HG02943 (cell line): Measurements from ENCODE around the gene IL21R.
"Not testable (repeated sequence)": the region's sequence is repeated elsewhere in the genome, so short reads cannot be mapped to it uniquely, and the experiment has no call there.

ENCODE experiments used
- ATAC-seq: cut with Tn5 transposase; IDR thresholded peaks from one replicate; pipeline ENCODE4 v1.9.1; 2021; ENCODE audit warnings: mild to moderate bottlenecking, low read depth, moderate library complexity; ENCODE audit not compliant: unreplicated experiment

Gene IL21R

DNA sequence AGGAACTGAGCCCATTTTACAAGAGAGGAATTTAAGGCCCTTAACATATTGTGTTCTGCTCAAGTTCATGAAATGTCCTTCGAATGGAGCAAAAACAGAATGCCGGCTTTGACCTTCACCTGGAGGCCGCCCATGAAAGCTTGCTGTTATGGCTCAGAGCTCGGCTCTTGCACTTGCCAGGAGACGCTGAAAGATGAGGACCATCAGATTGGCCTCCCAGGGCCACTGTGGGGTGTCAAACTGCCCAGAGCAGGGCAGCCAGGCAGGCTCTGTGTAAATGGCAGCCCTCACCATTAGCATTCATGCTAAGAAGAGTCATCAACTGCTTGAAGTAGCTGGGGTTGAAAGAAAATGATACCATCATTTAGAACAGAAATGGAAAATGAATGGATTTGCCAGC lies 39.3 kb downstream of the IL21R start:
- ATAC-seq, result no peak

DNA sequence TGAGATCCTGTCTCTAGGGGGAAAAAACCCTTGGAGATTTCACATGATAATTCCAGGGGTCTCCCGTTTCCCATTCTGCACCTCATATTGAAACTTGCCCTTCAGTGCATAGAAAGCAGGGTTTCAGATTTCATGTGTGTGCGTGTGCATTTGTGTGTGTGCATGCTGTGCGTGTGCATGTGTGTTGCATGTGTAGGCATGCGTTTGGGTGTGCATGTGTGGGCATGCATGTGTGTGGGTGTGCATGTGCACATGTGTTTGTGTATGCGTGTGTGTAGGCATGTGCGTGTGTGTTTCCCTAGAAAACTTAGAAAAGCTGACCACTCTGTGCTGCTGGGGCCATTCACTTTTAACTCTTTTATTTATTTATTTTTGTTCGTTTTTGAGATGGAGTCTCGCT lies 40.0 kb downstream of the IL21R start:
- no peak for ATAC-seq

GRCh38 chr16:27444015-27444414 lies 42.0 kb downstream of the IL21R start:
- ATAC-seq, result no peak

GRCh38 chr16:27444470-27444869 lies 42.5 kb downstream of the IL21R start:
- no peak for ATAC-seq

DNA sequence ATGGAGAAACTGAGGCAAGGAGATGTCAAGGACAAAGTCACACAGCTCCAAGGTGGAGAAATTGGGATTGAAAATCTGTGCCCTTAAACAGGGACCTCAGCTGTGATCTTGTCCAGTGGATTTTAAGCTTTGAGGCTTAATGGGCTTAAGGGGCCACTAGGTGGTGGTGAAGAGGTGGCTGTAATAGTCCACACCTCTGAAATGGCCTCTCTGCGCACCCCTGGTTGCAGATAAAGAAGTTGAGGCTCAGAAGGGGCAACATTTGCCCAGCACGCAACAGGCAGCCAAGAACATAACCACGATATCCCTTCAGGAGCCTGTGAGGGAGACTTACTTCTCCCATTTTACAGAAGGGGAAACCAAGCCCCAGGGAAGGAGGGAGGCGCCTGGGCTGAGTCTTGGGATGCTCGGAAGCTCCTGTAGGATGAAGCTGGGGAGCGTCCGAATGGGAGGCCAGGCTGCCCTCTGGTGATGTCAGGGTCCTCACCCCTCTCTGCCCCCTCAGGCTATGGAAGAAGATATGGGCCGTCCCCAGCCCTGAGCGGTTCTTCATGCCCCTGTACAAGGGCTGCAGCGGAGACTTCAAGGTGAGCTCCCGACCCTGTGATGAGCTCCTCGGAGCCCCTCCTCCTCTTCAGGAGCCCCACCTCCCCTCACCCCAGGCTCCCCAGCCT lies 43.7 kb downstream of the IL21R start:
- ATAC-seq, result no peak

DNA sequence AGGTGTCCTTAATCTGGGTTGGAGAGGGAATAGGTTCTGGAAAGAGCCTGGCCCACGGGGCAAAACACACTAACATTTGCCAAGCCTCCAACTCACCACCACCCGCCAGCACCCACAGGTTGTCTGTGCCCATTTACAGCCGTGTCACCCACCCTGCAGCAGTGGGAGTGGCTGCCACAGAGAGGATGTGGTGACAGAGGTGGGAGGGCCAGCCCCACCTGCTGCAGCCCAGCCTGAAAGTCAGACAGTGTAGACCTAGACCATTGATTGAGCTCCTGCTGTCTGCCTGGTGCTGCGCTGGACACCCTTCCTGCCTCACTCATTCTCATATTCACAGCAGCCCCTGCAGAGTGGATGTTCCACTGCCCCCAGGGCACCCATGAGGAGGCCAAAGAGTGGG lies 44.7 kb downstream of the IL21R start:
- ATAC-seq, result no peak

- no peak for ATAC-seq
These were observed 45.3 kb downstream of the IL21R start for GRCh38 chr16:27447301-27447700.

DNA sequence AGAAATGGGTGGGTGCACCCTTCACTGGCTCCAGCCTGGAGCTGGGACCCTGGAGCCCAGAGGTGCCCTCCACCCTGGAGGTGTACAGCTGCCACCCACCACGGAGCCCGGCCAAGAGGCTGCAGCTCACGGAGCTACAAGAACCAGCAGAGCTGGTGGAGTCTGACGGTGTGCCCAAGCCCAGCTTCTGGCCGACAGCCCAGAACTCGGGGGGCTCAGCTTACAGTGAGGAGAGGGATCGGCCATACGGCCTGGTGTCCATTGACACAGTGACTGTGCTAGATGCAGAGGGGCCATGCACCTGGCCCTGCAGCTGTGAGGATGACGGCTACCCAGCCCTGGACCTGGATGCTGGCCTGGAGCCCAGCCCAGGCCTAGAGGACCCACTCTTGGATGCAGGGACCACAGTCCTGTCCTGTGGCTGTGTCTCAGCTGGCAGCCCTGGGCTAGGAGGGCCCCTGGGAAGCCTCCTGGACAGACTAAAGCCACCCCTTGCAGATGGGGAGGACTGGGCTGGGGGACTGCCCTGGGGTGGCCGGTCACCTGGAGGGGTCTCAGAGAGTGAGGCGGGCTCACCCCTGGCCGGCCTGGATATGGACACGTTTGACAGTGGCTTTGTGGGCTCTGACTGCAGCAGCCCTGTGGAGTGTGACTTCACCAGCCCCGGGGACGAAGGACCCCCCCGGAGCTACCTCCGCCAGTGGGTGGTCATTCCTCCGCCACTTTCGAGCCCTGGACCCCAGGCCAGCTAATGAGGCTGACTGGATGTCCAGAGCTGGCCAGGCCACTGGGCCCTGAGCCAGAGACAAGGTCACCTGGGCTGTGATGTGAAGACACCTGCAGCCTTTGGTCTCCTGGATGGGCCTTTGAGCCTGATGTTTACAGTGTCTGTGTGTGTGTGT lies 46.8 kb downstream of the IL21R start:
- ATAC-seq, result no peak

- ATAC-seq, result no peak
These were observed 47.6 kb downstream of the IL21R start for GRCh38 chr16:27449434-27450195.

- no peak for ATAC-seq
These were observed 48.2 kb downstream of the IL21R start for GRCh38 chr16:27450196-27450549.

DNA sequence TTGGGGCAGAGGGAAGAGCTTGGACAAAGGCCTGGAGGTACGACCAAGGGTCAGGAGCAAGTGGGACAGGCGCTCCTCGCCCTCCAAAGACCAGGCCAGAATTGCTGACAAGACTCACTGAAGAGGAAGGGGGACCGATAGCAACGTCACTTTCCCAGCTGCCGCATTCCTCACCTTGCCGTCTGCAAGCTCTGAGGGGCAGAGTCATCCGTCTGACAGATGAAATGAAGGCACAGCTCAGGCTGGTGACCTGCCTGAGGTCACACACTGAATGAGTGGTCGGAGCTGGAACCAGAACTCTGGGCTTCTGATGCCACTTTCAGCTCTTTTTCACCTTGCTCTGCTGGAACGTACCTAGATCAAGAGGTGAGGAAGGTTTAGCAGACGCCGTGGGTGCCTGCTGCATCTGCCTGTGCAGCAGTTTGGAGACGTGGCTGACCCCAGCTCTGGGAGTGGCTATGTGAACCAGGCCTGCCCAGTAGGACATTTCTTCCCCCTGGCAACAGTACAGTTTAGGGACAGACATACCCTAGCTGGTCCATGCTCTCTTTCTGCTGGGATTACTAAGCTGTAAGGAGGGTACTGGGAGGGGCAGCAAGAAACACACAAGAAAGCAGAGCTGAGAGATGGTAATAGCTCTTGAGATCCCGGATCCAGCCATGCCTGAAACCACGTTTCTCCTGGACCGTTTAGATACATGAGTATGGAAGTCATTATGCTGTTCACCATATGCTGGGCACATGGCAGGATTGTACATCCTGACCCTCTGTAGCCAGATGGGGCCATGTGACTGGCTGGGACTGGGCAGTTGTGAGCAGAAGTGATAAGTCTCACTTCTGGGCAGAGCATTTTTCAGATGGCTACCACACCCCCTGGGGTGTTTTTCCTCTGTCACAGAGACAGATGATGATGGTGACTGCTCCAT lies 50.9 kb downstream of the IL21R start:
- ATAC-seq, result no peak

DNA sequence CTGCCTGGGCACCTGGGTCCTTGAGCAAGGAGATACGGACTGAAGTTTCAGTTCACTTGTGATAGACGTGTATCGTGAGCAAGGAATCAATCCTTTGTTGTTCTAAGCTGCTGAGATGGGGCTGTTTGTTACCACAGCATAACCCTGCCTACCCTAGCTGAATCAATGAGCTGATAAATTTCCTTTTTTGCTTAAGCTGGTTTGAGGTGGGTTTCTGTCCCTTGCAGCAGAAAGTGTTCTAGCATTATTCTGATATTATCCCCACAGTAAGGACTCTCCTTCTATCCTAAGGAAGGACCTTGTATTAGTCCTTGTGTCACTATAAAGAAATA lies 51.5 kb downstream of the IL21R start:
- ATAC-seq, result no peak

- no peak for ATAC-seq
These were observed 53.7 kb downstream of the IL21R start for GRCh38 chr16:27455700-27456099.

DNA sequence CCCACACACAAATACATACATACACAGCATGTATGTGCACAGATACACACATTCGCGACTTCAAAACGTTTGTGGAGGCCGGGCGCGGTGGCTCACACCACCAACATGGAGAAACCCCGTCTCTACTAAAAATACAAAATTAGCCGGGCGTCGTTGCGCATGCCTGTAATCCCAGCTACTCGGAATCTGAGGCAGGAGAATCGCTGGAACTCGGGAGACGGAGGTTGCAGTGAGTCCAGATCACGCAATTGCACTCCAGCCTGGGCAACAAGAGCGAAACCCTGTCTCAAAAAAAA lies 55.6 kb downstream of the IL21R start:
- ATAC-seq, result not testable (repeated sequence)

- ATAC-seq, result no peak
These were observed 56.3 kb downstream of the IL21R start for GRCh38 chr16:27458258-27458657.

DNA sequence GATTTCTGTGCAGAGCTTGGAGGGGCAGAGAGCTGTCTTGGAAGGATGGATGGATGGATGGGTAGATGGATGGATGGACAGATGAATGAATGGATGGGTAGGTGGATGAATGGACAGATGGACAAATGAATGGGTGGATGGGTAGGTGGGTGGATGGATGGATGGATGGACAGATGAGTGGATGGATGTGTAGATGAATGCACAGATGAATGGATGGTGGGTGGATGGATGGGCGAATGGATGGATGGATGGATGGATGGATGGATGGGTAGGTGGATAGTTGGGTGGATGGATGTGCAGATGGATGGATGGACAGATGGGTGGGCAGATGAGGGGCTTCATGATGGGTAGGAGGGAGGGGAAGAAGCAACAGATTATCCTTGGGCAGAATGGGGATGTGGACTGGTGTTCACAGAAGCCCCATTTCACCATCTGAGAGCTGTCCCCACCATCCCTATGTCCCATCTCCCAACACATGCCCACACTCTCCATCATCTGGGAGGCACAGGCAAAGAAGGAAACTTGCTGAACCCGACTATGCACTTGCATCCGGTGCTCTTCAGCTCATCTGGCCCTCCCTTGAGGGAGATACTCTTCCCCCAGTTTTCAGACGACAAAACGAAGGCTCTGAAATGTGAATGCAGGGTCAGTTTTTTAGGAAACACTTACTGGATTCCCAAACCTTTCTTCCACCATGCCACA lies 57.2 kb downstream of the IL21R start:
- ATAC-seq, result no peak

GRCh38 chr16:27460213-27460612 lies 58.2 kb downstream of the IL21R start:
- no peak for ATAC-seq

DNA sequence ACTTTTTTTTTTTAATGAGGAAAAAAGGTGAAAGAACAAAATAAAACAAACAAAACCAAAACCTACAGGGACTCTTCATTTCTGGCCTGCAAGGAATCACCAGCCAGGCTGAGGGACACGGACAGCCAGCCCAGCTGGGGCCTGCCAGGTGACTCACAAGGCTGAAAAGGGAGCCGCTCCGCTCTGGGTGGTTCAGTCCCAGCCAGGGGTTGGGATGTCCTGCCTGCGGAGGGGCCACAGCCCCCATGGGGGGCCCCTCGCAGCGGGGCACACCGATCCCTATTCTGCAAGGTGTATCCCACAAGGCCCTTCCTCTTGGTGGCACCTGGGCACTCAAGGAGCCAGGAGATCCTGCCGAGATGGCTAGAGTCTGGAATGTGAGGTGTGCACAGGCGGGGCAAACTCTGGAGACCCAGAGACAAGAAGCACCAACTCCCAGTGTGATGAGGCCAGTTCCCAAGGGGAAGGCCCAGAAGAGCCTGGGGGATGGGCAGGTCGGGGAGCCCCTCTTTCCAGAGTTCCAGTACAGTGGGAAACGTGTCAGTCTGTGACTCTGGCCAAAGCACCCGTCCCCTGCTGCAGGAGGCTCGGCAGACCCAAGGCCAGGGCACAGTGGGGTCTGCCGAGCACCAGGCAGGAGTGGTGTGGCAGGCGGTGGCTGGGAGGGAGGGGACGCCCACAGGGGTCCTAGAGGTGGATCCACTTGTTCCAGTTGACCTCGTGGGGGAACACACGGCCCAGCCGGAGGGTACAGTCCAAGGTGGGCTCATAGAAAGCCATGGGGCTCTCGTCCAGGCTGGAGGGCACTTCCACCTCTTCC lies 58.9 kb downstream of the IL21R start:
- no peak for ATAC-seq

DNA sequence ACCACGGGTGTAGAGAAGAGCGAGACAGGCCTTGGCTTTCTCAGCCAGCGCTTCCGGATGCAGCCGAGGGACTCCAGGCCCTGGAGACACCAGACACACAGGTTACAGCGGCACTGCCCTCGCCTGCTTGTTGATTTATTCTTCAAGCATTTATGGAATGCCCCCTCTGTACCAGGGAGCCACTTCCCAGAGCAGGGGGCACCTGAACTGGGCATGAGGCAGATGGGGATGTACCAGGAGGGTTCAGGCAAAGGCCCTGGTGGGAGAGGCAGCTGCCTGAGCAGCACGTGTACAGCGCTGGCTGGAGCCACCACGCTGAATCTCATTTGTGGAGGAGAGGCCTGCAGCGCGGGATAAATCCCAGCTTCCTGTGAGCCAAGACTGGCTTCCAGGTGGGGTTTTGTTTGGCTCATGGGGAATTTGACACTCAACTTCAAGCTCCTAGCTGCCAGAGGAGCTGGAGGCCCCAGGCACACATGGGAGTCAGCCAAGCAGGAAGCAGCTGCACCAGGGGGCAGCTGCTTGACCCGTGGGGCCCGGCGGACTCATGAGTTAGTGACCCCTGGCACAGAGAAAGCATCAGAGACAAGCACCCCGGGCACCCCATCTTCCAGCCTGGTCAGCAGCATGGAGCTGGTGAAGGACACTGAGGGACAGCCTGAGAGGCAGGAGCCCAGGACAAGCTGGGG lies 59.7 kb downstream of the IL21R start:
- ATAC-seq, result no peak
